GM23338 (cell line): ENCODE measurements around the gene TOM1.

Experiments
- CREB1 ChIP-seq: fragments of 250-450 bp; sonication (Bioruptor Pico); IDR thresholded peaks from 2 replicates; pipeline ENCODE4 v1.5.0; 2020; ENCODE audit warnings: low read depth, mild to moderate bottlenecking, moderate library complexity
- CTCF ChIP-seq, 2 experiments: fragments of 200-600 bp in 1 of 2; sonication (generic) in 1 of 2; conservative IDR thresholded peaks; 2 replicates each; pipeline versions ENCODE4 v1.5.1 to v1.6.1; 2016 to 2017; ENCODE audit warnings: antibody characterized with exemption in 2 of 2, low read depth in 2 of 2, mild to moderate bottlenecking in 2 of 2, moderate library complexity in 1 of 2
- EZH2 ChIP-seq: fragments of 200-600 bp; sonication (generic); IDR thresholded peaks from one replicate; pipeline ENCODE4 v1.8.0; 2017; ENCODE audit warnings: antibody characterized with exemption, mild to moderate bottlenecking, low read depth; ENCODE audit not compliant: unreplicated experiment
- POLR2AphosphoS5 ChIP-seq: IDR thresholded peaks from 2 replicates; pipeline ENCODE4 v1.6.1; 2016; ENCODE audit warnings: antibody characterized with exemption, low read depth

DNA sequence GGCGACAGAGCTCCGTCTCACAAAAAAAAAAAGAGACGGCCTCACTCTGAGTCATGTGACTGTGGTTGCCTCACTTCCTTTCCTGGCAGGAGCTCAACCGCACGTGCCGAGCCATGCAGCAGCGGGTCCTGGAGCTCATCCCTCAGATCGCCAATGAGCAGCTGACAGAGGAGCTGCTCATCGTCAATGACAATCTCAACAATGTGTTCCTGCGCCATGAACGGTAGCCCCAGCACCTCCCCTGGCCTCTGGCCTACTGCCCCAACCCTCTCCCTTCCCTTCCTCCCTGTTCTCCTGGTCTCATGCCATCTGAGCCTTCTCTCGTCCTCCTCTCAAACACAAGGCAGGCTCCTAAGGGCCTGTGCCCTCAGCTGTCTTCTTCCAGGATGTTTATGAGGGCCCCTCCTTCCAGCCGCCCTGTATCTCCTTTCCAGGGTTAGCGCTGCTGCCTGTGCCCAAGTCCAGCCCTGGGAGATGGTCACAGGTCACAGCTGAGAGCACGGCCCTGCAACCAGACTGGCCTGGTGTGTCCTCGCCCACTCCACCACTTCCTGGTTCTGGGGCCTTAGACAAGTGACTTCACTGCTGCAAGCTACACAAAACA, 30.7 kb downstream of the TOM1 start:
- no peak for TF ChIP-seq CTCF (conservative IDR thresholded peaks at IDR 0.05; ENCODE audit: low read depth in 2 of 2)
- no peak for TF ChIP-seq EZH2
- no peak for TF ChIP-seq POLR2AphosphoS5
- TF ChIP-seq CREB1 (CRISPR knock-in tag): no peak
